ENCODE measurements around the gene SLC25A46.

GRCh38 chr5:110803467-110804326, 64.9 kb downstream of the SLC25A46 start:
- TF ChIP-seq, protein P1, sequence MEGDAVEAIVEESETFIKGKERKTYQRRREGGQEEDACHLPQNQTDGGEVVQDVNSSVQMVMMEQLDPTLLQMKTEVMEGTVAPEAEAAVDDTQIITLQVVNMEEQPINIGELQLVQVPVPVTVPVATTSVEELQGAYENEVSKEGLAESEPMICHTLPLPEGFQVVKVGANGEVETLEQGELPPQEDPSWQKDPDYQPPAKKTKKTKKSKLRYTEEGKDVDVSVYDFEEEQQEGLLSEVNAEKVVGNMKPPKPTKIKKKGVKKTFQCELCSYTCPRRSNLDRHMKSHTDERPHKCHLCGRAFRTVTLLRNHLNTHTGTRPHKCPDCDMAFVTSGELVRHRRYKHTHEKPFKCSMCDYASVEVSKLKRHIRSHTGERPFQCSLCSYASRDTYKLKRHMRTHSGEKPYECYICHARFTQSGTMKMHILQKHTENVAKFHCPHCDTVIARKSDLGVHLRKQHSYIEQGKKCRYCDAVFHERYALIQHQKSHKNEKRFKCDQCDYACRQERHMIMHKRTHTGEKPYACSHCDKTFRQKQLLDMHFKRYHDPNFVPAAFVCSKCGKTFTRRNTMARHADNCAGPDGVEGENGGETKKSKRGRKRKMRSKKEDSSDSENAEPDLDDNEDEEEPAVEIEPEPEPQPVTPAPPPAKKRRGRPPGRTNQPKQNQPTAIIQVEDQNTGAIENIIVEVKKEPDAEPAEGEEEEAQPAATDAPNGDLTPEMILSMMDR (conservative IDR thresholded peaks at IDR 0.05 in 1 of 2, IDR thresholded peaks at IDR 0.05 in 1 of 2; ENCODE audit: extremely low read depth in 1 of 2, insufficient read depth in 1 of 2, low read depth in 1 of 2, low read length in 2 of 2): peak; percentile 26 to 44
- no peak for TF ChIP-seq EZH2 (IDR thresholded peaks at IDR 0.05; ENCODE audit: borderline replicate concordance, low read length)

Data from mammary epithelial cell (primary cell).